GM18951 (cell line): ENCODE results near the gene TMEM132D.
"Not testable (repeated sequence)": the region's sequence is repeated elsewhere in the genome, so short reads cannot be mapped to it uniquely, and the experiment has no call there.

ENCODE experiments used
- POLR2A ChIP-seq: IDR thresholded peaks from 4 replicates; pipeline ENCODE4 v1.6.1; 2011; ENCODE audit warnings: mild to moderate bottlenecking; ENCODE audit not compliant: insufficient read length, insufficient read depth; ENCODE audit errors: extremely low read depth
- in situ Hi-C: fragments of 300-500 bp; cut with MboI; formaldehyde crosslinking; loops from one replicate; pipeline ENCODE4 v1.12.0; 2022; ENCODE audit warnings: low sequenced_read_pairs, mixed read lengths, inconsistent platforms; ENCODE audit not compliant: unreplicated experiment

TMEM132D gene

GRCh38 chr12:129550353-129550752 lies 353.5 kb downstream of the TMEM132D start:
- in situ Hi-C loops = no loop called here
- TF ChIP-seq POLR2A = no peak

GRCh38 chr12:129549656-129550055 lies 354.2 kb downstream of the TMEM132D start:
- TF ChIP-seq POLR2A = no peak
- in situ Hi-C loops = no loop called here

GRCh38 chr12:129549020-129549419 lies 354.8 kb downstream of the TMEM132D start:
- in situ Hi-C loops = not testable (repeated sequence)

DNA sequence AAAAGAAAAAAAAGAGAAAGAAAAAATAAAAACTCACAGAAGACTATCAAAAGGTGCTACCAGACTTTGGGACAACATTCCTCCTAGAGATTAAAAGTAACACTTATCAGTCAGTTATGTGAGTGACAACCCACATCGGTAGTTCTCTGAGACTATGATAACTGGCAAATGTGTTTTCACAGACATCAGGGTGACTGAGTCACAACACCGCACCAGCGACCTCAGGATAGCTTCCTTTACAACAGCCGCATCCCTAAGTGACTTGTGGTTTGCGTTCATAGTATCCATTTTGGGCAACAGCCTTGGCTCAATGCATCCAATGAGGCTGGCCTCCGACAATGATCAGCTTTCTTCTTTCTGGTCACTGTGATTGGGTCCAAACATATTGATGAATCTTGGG lies 359.1 kb downstream of the TMEM132D start:
- in situ Hi-C loops = no loop called here

GRCh38 chr12:129540954-129541353 lies 362.9 kb downstream of the TMEM132D start:
- no peak for TF ChIP-seq POLR2A
- in situ Hi-C loops = no loop called here

More for the DNA sequence above, 359.1 kb downstream of the TMEM132D start:
- TF ChIP-seq POLR2A = no peak

DNA sequence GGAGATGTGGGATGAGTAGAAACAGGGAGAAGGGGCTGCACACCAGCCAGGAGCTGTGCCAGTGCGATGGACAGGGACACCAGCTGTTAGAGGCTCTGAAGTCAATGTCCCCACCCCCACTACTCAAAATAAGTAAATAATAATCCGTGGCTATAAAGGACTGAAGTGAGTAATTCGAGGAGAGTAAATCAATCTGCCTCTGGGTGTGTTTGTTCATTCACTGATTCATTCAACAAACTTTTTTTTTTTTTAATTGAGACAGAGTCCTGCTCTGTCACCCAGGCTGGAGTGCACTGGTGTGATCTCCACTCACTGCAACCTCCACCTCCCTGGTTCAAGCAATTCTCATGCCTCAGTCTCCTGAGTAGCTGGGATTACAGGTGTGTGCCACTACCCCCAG lies 363.6 kb downstream of the TMEM132D start:
- TF ChIP-seq POLR2A = no peak
- in situ Hi-C loops = no loop called here

DNA sequence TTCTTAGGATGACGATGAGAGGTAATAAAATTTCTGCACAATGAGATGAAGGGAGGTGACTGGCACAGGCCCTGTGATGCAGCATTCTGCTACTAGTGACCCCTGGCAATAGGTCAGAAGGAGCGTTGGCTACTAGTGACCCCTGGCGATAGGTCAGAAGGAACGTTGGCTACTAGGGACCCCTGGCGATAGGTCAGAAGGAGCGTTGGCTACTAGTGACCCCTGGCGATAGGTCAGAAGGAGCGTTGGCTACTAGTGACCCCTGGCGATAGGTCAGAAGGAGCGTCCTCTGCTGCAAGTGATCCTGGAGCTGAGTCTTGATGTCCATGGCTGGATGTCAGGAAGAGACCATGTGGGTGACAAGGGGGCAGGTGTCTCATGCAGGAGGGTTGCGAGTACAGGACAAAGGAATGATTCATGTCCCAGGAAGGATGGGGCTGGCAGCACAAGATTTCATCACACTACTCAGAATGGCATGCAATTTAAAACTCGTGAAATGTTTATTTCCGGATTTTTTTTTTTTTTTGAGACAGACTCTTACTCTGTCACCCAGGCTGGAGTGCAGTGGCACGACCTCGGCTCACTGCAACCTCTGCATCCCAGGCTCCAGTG lies 365.0 kb downstream of the TMEM132D start:
- in situ Hi-C loops = not testable (repeated sequence)

GRCh38 chr12:129538137-129538536 lies 365.7 kb downstream of the TMEM132D start:
- TF ChIP-seq POLR2A = no peak
- in situ Hi-C loops = no loop called here

DNA sequence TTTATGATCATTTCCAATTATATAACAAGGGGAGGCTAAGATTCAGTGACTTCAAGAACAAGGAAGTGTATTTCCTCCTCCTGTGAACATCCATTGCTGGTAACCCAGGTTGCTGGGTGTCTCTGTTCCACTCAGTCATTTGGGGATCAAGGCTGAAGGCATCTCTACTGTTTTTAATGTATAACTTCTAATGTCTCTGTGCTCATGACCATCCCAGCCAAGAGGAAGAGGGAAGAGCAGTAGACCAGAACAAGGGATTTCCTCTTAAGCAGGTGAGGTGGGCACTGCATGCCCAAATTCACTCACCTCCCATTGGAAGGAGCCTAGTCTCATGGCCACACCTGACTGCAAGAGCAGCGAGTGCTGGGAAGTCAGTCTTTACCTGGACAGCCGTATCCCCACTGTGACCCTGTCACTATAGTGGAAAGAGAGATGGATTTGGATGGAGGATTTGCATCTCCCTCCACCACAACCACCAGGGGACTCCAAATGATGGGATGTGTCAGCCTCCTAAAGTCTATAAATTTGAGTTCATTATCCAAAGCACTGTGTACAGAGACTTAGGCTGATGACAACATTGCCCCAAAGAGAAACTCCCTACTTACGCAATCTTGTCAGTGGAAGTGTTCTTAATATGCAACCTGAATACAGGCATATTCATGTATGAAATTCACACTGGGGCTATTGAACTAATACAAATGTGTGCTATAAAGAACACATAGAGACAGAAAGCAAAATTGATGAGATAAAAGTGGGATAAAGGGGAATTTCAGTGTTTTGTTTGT lies 368.7 kb downstream of the TMEM132D start:
- in situ Hi-C loops = no loop called here
- no peak for TF ChIP-seq POLR2A

DNA sequence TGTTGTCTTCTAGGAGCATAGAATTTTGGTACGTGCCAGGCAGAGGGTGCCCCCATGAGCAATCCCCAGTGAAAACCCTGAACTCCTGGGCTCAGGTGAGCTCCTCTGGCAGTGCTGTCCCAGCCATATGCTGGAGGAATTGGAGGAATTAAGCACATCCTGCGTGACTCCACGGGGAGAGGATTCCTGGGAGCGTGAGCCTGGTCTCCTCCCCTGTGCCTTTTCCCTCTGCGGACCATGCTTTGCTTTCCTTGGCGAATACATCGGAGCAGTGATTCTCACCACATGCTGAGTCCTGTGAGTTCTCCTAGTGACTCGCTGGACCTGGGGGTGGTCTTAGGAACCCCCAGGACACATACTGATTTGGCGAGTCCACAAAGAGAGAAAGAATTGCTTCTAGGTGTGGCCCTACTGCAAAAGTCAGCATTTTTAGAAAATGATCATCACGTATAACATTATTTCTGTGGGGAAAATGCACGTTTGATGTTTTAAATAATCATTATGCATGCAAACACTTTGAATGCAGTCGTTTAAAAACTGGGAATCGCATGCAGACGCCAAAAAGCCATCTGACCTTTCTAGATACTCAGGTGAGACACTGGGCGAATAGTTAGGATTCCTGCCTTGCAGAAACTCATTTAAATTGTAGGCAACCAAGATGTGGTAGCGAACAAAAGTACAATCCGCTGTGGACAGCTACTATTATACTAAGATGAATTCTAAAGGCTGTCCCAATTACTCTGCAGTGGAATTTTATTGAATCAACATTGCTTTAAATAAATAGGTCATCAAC lies 370.9 kb downstream of the TMEM132D start:
- in situ Hi-C loops = no loop called here
- no peak for TF ChIP-seq POLR2A

GRCh38 chr12:129532082-129532481 lies 371.7 kb downstream of the TMEM132D start:
- in situ Hi-C loops = no loop called here
- no peak for TF ChIP-seq POLR2A

DNA sequence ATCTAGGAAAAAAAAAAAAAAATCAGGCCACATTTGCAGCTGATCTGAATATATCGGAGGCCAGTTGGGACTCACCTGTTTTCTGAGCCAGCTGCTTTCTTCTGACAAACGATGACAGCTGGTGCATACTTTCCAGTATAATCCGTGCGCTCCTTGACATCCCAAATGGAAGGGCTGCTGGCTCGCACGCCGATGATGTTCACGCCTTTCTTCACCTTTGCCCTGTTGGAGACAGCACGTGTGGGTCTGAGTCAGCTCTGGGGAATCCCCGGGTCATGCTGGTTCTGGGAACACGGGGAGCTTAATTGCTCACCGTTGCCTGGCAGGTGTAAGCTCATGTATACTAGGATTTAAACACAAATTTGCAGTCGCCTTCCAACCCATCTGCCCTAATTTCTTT lies 372.8 kb downstream of the TMEM132D start:
- no peak for TF ChIP-seq POLR2A
- in situ Hi-C loops = no loop called here

GRCh38 chr12:129530517-129530916 lies 373.3 kb downstream of the TMEM132D start:
- in situ Hi-C loops = no loop called here
- TF ChIP-seq POLR2A = no peak

DNA sequence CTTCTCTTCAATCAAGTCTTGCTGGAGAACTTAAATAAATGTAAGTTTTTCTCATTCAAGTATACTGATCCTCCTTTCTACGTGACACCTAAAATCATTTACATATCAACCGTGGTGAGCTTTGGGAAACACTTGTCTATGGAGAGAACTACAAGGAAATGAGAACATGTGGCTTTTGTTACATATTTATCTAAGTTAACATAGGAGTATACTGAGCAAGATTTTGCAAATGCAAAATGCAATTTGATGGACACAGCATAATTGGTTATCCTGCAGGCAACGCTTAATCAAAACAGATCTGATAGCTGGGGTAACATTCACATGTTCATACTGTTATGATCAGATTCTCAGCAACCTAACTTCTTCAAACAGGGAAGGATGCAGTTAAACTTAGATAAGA lies 376.3 kb downstream of the TMEM132D start:
- in situ Hi-C loops = no loop called here
- TF ChIP-seq POLR2A = no peak
